NCI-H128 (cell line): ENCODE data around the gene AKAP14.
"Not testable (repeated sequence)": the region's sequence is repeated elsewhere in the genome, so short reads cannot be mapped to it uniquely, and the experiment has no call there.

Experiments
- DNase-seq: peaks from one replicate; lab custom pipeline; 2025; ENCODE audit not compliant: unreplicated experiment; lab: John Stamatoyannopoulos, UW

AKAP14 gene

DNA sequence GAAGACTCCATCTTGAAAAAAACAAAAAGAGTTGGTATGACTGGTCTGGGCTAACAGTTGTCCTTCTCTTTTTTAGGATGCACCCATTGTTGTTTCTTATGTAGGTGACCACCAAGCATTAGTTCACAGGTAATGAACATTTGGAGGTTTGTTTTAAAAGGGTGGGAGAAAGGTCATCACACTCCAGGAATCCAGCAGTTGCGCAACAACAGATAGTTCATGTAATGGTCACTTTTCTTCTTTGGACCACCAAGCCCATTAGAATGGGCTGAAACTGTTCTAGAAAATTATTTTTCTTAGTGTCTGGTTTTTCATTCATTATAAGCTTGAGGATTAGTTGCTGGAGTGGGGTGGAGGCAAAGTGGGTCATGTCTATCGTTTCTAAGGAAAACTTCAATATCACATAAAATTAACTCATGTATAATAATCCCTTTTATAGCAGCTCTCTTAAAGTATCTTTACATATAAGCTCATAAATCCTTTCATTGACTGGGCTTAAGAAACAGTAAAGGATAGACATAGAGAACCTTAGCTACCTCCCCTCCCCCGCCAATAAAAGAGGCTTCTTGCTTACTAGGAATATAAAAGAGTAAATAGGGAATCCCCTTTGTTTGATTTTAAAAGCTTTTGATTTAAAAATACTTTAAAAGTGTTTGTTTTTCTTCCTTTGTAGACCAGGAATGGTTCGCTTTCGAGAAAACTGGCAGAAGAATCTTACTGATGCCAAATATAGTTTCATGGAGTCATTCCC is 24.3 kb downstream of the AKAP14 start:
- DNase-seq, result no peak

DNA sequence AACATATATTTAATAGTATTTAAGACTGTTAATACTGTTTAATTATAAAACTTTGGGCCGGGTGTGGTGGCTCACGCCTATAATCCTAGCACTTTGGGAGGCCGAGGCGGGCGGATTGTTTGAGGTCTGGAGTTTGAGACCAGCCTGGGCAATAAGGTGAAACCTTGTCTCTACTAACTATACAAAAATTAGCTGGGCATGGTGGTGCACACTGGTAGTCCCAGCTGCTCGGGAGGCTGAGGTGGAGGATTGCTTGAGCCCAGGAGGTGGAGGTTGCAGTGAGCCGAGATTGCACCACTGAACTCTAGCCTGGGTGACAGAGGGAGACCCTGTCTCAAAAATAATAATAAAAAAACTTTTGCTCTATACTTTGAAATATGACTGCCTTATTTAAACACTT is 26.7 kb downstream of the AKAP14 start:
- DNase-seq, result not testable (repeated sequence)

- DNase-seq, result no peak
Observed at GRCh38 chrX:119935215-119935874, 39.7 kb downstream of the AKAP14 start.

DNA sequence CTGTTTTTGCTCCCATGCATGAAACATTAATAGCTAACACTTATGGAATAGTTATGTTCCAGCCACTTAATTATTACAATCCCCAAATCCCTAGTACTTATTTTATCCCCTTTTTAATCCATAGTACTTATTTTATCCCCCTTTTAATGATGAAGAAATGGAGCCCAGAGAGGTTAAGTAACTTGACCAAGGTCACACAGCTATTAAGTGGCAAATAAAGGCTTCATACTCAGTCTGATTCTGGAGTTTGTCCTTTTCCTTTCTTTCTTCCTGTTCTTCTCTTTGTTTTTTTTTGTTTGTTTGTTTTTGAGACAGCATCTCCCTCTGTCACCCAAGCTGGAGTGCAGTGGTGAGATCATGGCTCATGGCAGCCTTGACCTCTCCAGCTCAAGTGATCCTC is 45.6 kb downstream of the AKAP14 start:
- DNase-seq, result no peak

- no peak for DNase-seq
Observed at GRCh38 chrX:119942173-119942819, 46.6 kb downstream of the AKAP14 start.

GRCh38 chrX:119942831-119943184 is 47.1 kb downstream of the AKAP14 start:
- no peak for DNase-seq

- peak; percentile 68 for DNase-seq
Observed at GRCh38 chrX:119943185-119943988, 47.7 kb downstream of the AKAP14 start, which contains the start of gene NKAP. NKAP (minus strand) TSS chrX:119943751; CDS start chrX:119943605, 146 bp downstream.

DNA sequence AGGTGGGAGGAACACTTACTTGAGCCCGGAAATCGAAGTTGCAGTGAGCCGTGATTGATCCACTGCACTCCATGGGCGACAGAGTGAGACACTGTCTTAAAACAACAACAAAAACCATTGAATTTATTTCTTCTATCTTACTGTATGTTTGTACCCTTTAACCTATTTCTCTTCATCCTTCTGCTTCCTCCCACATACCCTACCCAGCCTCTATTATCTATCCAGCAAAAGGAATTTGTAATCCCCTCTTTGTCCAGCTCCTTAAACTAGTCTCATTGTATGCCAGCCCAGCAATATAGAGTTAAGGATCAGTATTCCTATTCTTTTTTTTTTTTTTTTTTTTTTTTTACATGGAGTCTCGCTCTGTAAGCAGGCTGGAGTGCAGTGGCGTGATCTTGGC is 49.8 kb downstream of the AKAP14 start:
- DNase-seq, result no peak

DNA sequence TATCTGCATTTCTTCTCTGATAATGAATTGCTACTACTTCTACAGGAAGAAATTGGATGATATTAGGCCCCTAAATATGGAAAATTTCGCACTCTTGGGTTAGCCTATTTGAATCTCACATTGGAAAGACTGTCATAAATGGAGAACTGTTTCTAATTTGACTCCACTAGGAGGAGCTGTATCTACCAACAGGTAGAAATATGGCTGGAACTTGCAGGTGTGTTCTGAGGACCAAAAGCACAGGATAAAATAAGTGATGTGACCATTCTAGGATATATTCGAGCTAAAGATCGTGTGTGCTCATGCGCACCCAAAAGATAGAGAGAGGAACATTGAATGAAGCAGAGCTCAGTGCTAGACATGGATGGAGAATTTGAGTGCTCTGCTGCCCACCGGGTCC is 52.7 kb downstream of the AKAP14 start:
- no peak for DNase-seq

GRCh38 chrX:119954374-119954773 is 58.7 kb downstream of the AKAP14 start:
- DNase-seq, result no peak

DNA sequence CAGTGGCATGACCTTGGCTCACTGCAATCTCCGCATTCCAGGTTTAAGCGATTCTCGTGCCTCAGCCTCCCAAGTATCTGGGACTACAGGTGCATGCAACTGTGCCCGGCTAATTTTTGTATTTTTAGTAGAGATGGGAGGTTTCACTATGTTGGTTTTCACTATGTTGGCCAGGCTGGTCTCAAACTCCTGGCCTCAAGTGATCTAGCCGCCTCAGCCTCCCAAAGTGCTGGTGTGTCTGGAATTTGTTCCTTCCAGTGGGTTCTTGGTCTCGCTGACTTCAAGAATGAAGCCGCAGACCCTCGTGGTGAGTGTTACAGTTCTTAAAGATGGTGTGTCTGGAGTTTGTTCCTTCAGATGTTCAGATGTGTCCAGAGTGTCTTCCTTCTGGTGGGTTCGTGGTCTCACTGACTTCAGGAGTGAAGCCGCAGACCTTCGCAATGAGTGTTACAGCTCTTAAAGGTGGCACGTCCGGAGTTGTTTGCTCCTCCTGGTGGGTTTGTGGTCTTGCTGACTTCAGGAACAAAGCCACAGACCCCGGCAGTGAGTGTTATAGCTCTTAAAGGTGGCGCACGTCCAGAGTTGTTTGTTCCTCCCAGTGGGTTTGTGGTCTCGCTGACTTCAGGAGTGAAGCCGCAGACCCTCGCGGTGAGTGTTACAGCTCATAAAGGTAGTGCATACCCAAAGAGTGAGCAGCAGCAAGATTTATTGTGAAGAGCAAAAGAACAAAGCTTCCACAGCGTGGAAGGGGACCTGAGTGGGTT is 60.3 kb downstream of the AKAP14 start:
- not testable (repeated sequence) for DNase-seq

DNA sequence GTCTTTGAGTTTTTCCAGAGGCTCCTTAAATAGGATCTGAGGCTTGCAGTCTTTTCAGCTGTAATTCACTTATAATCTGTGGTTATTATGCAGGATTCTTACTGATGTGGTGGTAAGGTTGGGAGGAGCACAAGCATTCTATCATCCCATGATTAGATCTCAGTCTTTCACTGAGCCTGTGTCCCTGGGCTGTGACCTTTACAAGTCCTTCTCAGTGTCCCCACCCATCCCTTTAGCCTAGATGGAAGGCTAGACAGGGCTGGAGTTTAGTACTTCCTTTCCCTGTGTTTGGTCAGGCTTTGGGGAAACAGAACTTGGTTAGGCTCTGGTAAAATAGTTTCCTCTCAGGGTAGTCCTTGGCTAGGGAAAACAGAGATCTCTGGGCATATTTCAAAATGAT is 64.9 kb downstream of the AKAP14 start:
- no peak for DNase-seq

- not testable (repeated sequence) for DNase-seq
Observed at GRCh38 chrX:119966837-119967236, 71.1 kb downstream of the AKAP14 start.
